CD14-positive monocyte (primary cell): Measurements from ENCODE around the gene FAM20B. TPM values are rescaled to one million over a fixed set of nuclear protein-coding genes. Genes with fewer than 3 reads are reported as not detected.

ENCODE experiments used
- DNase-seq, 3 donors: peaks; one replicate each; pipeline ENCODE4 v3.0.0-alpha.2; 2011 to 2022
- H2AFZ ChIP-seq: 2 replicates; pipeline ENCODE4 v1.6.0; 2012; ENCODE audit warnings: mild to moderate bottlenecking, low read depth, low read length, inconsistent platforms; ENCODE audit not compliant: insufficient read depth, poor library complexity, severe bottlenecking
- H3K27ac ChIP-seq, 2 donors: 1 replicate in 1 of 2; 2 replicates in 1 of 2; pipeline ENCODE4 v1.5.1; 2012 to 2013; ENCODE audit warnings: low read length in 2 of 2, control low read depth in 1 of 2, inconsistent platforms in 1 of 2, low read depth in 1 of 2, mild to moderate bottlenecking in 1 of 2
- H3K27me3 ChIP-seq, 2 donors: one replicate each; pipeline versions ENCODE4 v1.6.0 to v1.6.1; 2011 to 2013; ENCODE audit warnings: low read length in 2 of 2; ENCODE audit not compliant: control insufficient read depth in 2 of 2, insufficient read depth in 2 of 2
- H3K36me3 ChIP-seq, 2 donors: replicated peaks in 1 of 2; 1 replicate in 1 of 2; 2 replicates in 1 of 2; pipeline versions ENCODE4 v1.5.1 to v1.6.1; 2012 to 2013; ENCODE audit warnings: low read length in 2 of 2, control low read depth in 1 of 2, inconsistent platforms in 1 of 2, mild to moderate bottlenecking in 1 of 2; ENCODE audit not compliant: insufficient read depth in 2 of 2, control insufficient read depth in 1 of 2
- H3K4me1 ChIP-seq, 2 donors: 1 replicate in 1 of 2; 2 replicates in 1 of 2; pipeline versions ENCODE4 v1.5.1 to v1.6.1; 2012 to 2013; ENCODE audit warnings: low read length in 2 of 2, control low read depth in 1 of 2, inconsistent platforms in 1 of 2, mild to moderate bottlenecking in 1 of 2, moderate library complexity in 1 of 2; ENCODE audit not compliant: insufficient read depth in 2 of 2, control insufficient read depth in 1 of 2
- H3K4me2 ChIP-seq: replicated peaks from 2 replicates; pipeline ENCODE3; 2012; ENCODE audit warnings: low read length, moderate library complexity, mild to moderate bottlenecking; ENCODE audit not compliant: poor library complexity, severe bottlenecking; ENCODE audit errors: extremely low read depth
- H3K4me3 ChIP-seq, 3 experiments: fragments of 200-600 bp in 1 of 3; sonication (generic) in 1 of 3; replicated peaks in 1 of 3; 1 replicate in 2 of 3; 2 replicates in 1 of 3; pipeline ENCODE4 v1.5.1; 2011 to 2013; ENCODE audit warnings: low read length in 3 of 3, mild to moderate bottlenecking in 3 of 3, control low read depth in 2 of 3, low read depth in 2 of 3, inconsistent platforms in 1 of 3, moderate library complexity in 1 of 3
- H3K79me2 ChIP-seq: 2 replicates; pipeline ENCODE4 v1.6.0; 2012; ENCODE audit warnings: mild to moderate bottlenecking, control low read depth, inconsistent platforms, low read length, moderate library complexity; ENCODE audit not compliant: insufficient read depth
- H3K9ac ChIP-seq: 2 replicates; pipeline ENCODE4 v1.6.0; 2017; ENCODE audit warnings: low read length, mild to moderate bottlenecking; ENCODE audit not compliant: insufficient read depth, poor library complexity, severe bottlenecking
- H3K9me3 ChIP-seq, 2 donors: replicated peaks in 1 of 2; 1 replicate in 1 of 2; 2 replicates in 1 of 2; pipeline versions ENCODE4 v1.5.1 to v1.6.1; 2012 to 2013; ENCODE audit warnings: low read length in 2 of 2, control low read depth in 1 of 2; ENCODE audit not compliant: control insufficient read depth in 1 of 2, insufficient read depth in 1 of 2
- H4K20me1 ChIP-seq: 2 replicates; pipeline ENCODE4 v1.6.0; 2012; ENCODE audit warnings: mild to moderate bottlenecking, low read length, control low read depth, moderate library complexity; ENCODE audit not compliant: insufficient read depth
- H3K27ac Mint-ChIP-seq, 7 donors: one replicate each; pipeline ENCODE4 v1.8.0; 2020; ENCODE audit warnings: mild to moderate bottlenecking in 7 of 7, mixed read lengths in 7 of 7, moderate library complexity in 6 of 7, inconsistent platforms in 2 of 7
- H3K27me3 Mint-ChIP-seq, 3 donors: one replicate each; pipeline ENCODE4 v1.8.0; 2021 to 2022; ENCODE audit warnings: low read depth in 3 of 3, mild to moderate bottlenecking in 3 of 3, mixed read lengths in 3 of 3, moderate library complexity in 3 of 3, inconsistent platforms in 1 of 3
- H3K36me3 Mint-ChIP-seq, 2 donors: one replicate each; pipeline ENCODE4 v1.8.0; 2020; ENCODE audit warnings: mixed read lengths in 2 of 2, inconsistent platforms in 1 of 2, mild to moderate bottlenecking in 1 of 2
- H3K4me1 Mint-ChIP-seq: one replicate; pipeline ENCODE4 v1.8.0; 2020; ENCODE audit warnings: mild to moderate bottlenecking, mixed read lengths
- H3K4me3 Mint-ChIP-seq, 2 donors: one replicate each; pipeline ENCODE4 v1.8.0; 2020; ENCODE audit warnings: mild to moderate bottlenecking in 2 of 2, mixed read lengths in 2 of 2, moderate library complexity in 1 of 2
- H3K9me3 Mint-ChIP-seq, 7 donors: one replicate each; pipeline ENCODE4 v1.8.0; 2020 to 2022; ENCODE audit warnings: mixed read lengths in 7 of 7, mild to moderate bottlenecking in 6 of 7, moderate library complexity in 6 of 7, inconsistent platforms in 2 of 7
- WGBS: methylation state at CpG from one replicate; pipeline ENCODE4 v1.1.5; 2013; ENCODE audit warnings: missing lambda C conversion rate; ENCODE audit not compliant: insufficient coverage; 5-methylcytosine and 5-hydroxymethylcytosine counted together
- intact Hi-C, 2 donors: fragments of 100-400 bp; cut with micrococcal nuclease; formaldehyde crosslinking; loops; one replicate each; pipeline versions ENCODE4 v1.15.0 to v1.15.1; 2023
- polyA plus RNA-seq, 3 donors: library from polyadenylated mRNA; depleted of rRNA in 1 of 3; unstranded in 2 of 3; stranded (reverse) in 1 of 3; fragments of 300-500 nt in 2 of 3; fragments of >200 nt in 1 of 3; fragmentation: Illumina TruSeq in 2 of 3; gene quantifications; 1 replicate in 2 of 3; 2 replicates in 1 of 3; pipeline ENCODE4 v1.2.3, GENCODE V29; 2012 to 2021
- TF ChIP-seq, protein P1 (sequence below): fragments of 200-600 bp; IDR thresholded peaks from one replicate; pipeline ENCODE4 v1.8.0; 2022; ENCODE audit warnings: antibody characterized with exemption, mild to moderate bottlenecking

Gene FAM20B
- polyA plus RNA-seq, 3 donors: 4.0 to 6.7 (median 4.4) TPM

DNA sequence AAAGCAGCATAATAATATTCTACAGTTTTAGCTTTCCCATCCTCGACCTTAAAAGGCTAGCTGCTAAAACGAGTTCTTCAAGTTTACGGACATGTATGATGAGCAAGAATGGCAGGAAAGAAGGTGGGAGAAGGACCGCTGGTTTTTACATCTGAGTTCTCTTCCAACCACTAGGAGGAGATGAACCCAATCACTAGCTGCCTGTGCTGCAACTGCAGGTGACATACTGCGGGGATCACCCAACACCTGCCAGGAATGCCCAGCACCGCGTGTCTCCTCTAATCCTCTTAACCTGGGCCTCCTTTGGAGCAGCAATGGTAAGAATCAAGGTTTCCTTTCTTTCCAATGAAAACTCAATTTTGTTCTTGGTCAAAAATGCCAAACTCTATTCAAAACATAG lies 79.7 kb downstream of the FAM20B start:
- Mint-ChIP-seq H3K9me3 (peaks cover 0 to 1% (median 0%) of the 10 kb centered on the region in 7 donors), H3K27me3 (peaks cover 0 to 1% (median 0%) of the 10 kb centered on the region in 3 donors), H3K36me3 (peaks cover 38 to 40% of the 10 kb centered on the region in 2 donors), H3K27ac (no peak overlapping the region), H3K4me1 (no peaks in the 10 kb centered on the region), H3K4me3 (no peak overlapping the region)
- Histone ChIP-seq H3K36me3 (peaks cover 24 to 36% of the 10 kb centered on the region in 2 donors), H3K4me3 (no peak overlapping the region), H3K4me1 (no peaks in the 10 kb centered on the region), H3K79me2 (no peaks in the 10 kb centered on the region), H3K27ac (no peak overlapping the region), H4K20me1 (no peaks in the 10 kb centered on the region), H3K27me3 (no peaks in the 10 kb centered on the region), H3K9ac (no peak overlapping the region), H3K9me3 (no peaks in the 10 kb centered on the region), H3K4me2 (no peak overlapping the region), H2AFZ (no peak overlapping the region)
- intact Hi-C loops: no loop called here
- TF ChIP-seq, protein P1, sequence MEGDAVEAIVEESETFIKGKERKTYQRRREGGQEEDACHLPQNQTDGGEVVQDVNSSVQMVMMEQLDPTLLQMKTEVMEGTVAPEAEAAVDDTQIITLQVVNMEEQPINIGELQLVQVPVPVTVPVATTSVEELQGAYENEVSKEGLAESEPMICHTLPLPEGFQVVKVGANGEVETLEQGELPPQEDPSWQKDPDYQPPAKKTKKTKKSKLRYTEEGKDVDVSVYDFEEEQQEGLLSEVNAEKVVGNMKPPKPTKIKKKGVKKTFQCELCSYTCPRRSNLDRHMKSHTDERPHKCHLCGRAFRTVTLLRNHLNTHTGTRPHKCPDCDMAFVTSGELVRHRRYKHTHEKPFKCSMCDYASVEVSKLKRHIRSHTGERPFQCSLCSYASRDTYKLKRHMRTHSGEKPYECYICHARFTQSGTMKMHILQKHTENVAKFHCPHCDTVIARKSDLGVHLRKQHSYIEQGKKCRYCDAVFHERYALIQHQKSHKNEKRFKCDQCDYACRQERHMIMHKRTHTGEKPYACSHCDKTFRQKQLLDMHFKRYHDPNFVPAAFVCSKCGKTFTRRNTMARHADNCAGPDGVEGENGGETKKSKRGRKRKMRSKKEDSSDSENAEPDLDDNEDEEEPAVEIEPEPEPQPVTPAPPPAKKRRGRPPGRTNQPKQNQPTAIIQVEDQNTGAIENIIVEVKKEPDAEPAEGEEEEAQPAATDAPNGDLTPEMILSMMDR: no peak
- DNase-seq: no peak
- 92% methylated on average over 3 of the region's 7 CpGs for WGBS

DNA sequence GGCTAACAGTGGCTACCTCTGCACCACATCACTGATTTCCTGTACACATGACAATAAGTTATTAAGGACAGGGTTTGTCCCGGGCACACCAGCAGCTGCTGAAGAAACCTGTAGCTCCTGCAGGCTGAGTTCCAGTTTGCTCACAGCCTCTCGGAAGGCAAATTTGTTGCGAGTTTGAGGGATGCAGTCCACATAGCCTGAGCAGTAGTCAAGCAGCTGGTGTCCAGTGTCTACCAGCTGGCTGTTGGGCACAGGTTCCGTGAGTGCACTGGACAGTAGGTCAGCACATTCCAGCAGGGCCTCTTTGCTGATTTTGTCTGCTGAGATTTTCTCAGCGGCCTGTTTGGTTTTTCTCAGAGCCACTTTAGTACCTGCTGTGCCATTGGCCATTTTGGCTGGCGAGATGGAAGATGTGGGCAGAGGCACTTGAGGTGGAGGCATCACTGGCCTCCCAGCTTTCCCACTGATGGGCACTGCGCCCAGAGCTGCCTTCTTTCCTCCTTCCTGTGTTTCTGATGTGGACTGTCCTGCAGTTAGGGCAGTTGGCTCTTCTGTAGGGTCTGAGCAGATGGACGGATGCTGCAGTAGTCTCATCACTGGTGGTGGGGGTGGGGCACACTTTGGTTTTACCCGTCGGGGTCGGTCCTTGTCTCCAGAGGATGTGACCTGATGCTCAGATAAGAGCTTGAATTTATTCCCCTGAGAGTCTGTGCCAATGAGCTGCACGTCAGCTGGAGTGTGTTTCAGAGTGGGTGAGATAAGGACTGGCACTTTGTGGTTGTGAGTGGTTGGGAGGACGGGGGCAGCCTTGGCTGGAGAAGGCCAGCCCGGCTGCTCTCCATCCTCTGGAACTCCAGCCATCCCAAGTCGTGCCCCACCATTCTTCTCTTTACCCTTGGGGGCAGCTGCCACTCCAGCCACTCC lies 82.3 kb downstream of the FAM20B start:
- H3K27me3 Mint-ChIP-seq: peaks cover 0 to 1% (median 0%) of the 10 kb centered on the region in 3 donors
- H3K4me1 Mint-ChIP-seq: no peaks in the 10 kb centered on the region
- H3K36me3 Mint-ChIP-seq: peaks cover 38 to 58% of the 10 kb centered on the region in 2 donors
- Histone ChIP-seq H3K4me2 (no peak overlapping the region), H3K27me3 (no peaks in the 10 kb centered on the region), H3K4me3 (no peak overlapping the region), H3K9me3 (no peaks in the 10 kb centered on the region), H3K27ac (no peak overlapping the region), H3K79me2 (no peaks in the 10 kb centered on the region), H4K20me1 (no peaks in the 10 kb centered on the region), H3K36me3 (peaks cover 29 to 59% of the 10 kb centered on the region in 2 donors), H3K4me1 (no peaks in the 10 kb centered on the region), H2AFZ (no peak overlapping the region), H3K9ac (no peak overlapping the region)
- WGBS: 94% methylated on average over 11 of the region's 15 CpGs
- intact Hi-C loops: no loop called here
- H3K4me3 Mint-ChIP-seq: no peak overlapping the region
- DNase-seq: no peak
- peaks cover 0 to 1% (median 0%) of the 10 kb centered on the region in 7 donors for H3K9me3 Mint-ChIP-seq
- H3K27ac Mint-ChIP-seq: peak overlapping the region in 2 of 7 donors; percentile 21 to 68
- TF ChIP-seq, protein P1: no peak
